Adrenal gland (tissue), 12 donors: ENCODE measurements around the gene WBP2. TPM values are rescaled to one million over a fixed set of nuclear protein-coding genes. Genes with fewer than 3 reads are reported as not detected.

ENCODE experiments used
- DNase-seq, 7 donors: peaks; one replicate each; pipeline ENCODE4 v3.0.0-alpha.2; 2019 to 2020
- H3K27ac ChIP-seq, 5 donors: fragments of 200-600 bp; sonication (generic) in 4 of 5; 1 replicate in 3 of 5; 2 replicates in 2 of 5; pipeline versions ENCODE4 v1.5.1 to v1.8.0; 2016 to 2020; ENCODE audit warnings: mild to moderate bottlenecking in 1 of 5
- H3K27me3 ChIP-seq: fragments of 200-600 bp; 2 replicates; pipeline ENCODE4 v1.8.0; 2021
- H3K36me3 ChIP-seq, 2 donors: fragments of 200-600 bp; replicated peaks in 1 of 2; 1 replicate in 1 of 2; 2 replicates in 1 of 2; pipeline versions ENCODE4 v1.5.1 to v1.8.0; 2018 to 2022
- H3K4me1 ChIP-seq, 2 donors: fragments of 200-600 bp; replicated peaks in 1 of 2; 1 replicate in 1 of 2; 2 replicates in 1 of 2; pipeline versions ENCODE4 v1.5.1 to v1.8.0; 2018 to 2021
- H3K4me3 ChIP-seq, 4 donors: fragments of 200-600 bp; sonication (generic) in 3 of 4; one replicate each; pipeline ENCODE4 v1.5.1; 2016 to 2018
- H3K9me3 ChIP-seq, 3 donors: fragments of 200-600 bp; sonication (generic) in 1 of 3; replicated peaks in 1 of 3; 1 replicate in 2 of 3; 2 replicates in 1 of 3; pipeline versions ENCODE4 v1.5.1 to v1.8.0; 2016 to 2021
- POLR2A ChIP-seq, 2 donors: fragments of 450-650 bp; IDR thresholded peaks; one replicate each; pipeline ENCODE4 v1.6.1; 2017; ENCODE audit warnings: antibody characterized with exemption in 2 of 2, mild to moderate bottlenecking in 2 of 2, moderate library complexity in 1 of 2
- WGBS, 4 donors: extraction: QIAGEN DNeasy Blood & Tissue Kit in 2 of 4; methylation state at CpG; one replicate each; pipeline versions ENCODE4 v1.1.5 to v1.1.7; 2013 to 2017; 5-methylcytosine and 5-hydroxymethylcytosine counted together
- intact Hi-C, 2 donors: fragments of 100-400 bp; cut with DNase I; formaldehyde crosslinking; loops; one replicate each; pipeline versions ENCODE4 v1.14.1 to v1.15.0; 2022 to 2023
- polyA plus RNA-seq, 3 donors: library from polyadenylated mRNA; stranded (reverse); fragments of 200-250 nt in 2 of 3; fragments of 350-450 nt in 1 of 3; fragmentation: Illumina TruSeq in 1 of 3; extraction: RNeasy Lipid Tissue Mini Kit (QIAGEN cat#74804) in 1 of 3; gene quantifications; one replicate each; pipeline ENCODE4 v1.2.3, GENCODE V29; 2013 to 2014
- total RNA-seq, 9 donors: library from RNA; depleted of rRNA in 4 of 9; stranded (reverse); fragments of >200 nt in 4 of 9; fragments of 120-200 nt in 1 of 9; fragmentation: NEBNext Ultra II Directional in 1 of 9; extraction: Animal tissue kit (Norgen Biotek cat#: 25700) in 1 of 9; gene quantifications; one replicate each; pipeline versions ENCODE4 v1.1.0 to v1.2.4, GENCODE V29; 2013 to 2023
- TF ChIP-seq, protein P1 (sequence below), 6 experiments: fragments of 450-650 bp in 4 of 6; fragments of 200-600 bp in 2 of 6; sonication (generic) in 1 of 6; IDR thresholded peaks; 1 replicate in 5 of 6; 2 replicates in 1 of 6; pipeline versions ENCODE4 v1.5.1 to v1.8.0; 2016 to 2021; ENCODE audit warnings: antibody characterized with exemption in 6 of 6, mild to moderate bottlenecking in 2 of 6, moderate library complexity in 1 of 6
- donor health status: healthy with polysubstance abuse.
- donor health status: Bipolar disorder and iron deficiency.
- donor health status: DM: yes; HTN: yes; CAD: no.
- donor health status: DM: no; HTN: no; CAD: no.
- donor health status: DM: no; HTN: no; CAD: no.
- donor health status: DM: yes; HTN: yes; CAD: no.

Gene WBP2
- total and polyA plus RNA-seq, 12 donors = 60.4 to 292 (median 223) TPM

DNA sequence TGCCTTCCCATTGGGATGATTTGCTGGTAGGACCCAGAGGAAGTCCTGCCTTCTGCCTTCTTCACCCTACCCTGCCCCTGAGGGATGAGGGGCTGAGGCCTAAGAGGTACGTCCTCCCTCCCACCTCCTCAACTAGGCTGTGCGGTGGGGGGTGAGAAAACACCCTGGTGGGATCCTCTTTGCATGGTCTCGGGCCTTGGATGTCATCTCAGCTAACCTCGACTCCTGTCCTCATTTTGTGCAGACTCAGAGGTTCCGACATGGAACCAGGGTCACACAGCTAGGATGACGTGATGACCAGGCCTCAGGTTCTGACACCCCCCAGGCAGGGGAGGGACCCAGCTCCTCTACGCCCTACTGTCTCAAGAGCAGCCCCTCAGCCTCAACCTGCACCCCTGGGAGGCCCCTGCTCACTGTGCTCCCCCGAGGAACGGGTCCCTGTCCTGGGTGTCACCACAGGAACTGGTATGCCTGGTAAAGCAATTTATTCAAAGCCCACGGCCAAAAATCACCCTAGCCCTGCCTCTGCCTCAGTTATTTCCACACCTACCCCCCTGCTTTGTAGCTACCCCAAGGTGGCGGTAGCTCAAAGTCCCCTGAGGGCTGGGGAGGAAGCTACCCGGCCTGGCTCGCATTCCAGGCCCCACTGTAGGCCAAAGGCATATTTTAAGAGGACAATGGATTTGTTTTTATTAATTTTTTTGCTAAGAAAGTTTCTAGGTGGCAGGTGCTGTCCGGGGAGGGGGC is 28.4 kb downstream of the WBP2 start:
- TF ChIP-seq POLR2A (IDR thresholded peaks at IDR 0.05) = no peak
- TF ChIP-seq, protein P1, sequence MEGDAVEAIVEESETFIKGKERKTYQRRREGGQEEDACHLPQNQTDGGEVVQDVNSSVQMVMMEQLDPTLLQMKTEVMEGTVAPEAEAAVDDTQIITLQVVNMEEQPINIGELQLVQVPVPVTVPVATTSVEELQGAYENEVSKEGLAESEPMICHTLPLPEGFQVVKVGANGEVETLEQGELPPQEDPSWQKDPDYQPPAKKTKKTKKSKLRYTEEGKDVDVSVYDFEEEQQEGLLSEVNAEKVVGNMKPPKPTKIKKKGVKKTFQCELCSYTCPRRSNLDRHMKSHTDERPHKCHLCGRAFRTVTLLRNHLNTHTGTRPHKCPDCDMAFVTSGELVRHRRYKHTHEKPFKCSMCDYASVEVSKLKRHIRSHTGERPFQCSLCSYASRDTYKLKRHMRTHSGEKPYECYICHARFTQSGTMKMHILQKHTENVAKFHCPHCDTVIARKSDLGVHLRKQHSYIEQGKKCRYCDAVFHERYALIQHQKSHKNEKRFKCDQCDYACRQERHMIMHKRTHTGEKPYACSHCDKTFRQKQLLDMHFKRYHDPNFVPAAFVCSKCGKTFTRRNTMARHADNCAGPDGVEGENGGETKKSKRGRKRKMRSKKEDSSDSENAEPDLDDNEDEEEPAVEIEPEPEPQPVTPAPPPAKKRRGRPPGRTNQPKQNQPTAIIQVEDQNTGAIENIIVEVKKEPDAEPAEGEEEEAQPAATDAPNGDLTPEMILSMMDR (IDR thresholded peaks at IDR 0.05) = no peak
- H3K27ac ChIP-seq = peak overlapping the region in 4 of 5 donors; percentile 45 to 84 (median 64)
- no peaks in the 10 kb centered on the region for H3K9me3 ChIP-seq
- H3K36me3 ChIP-seq = peaks cover 0 to 38% of the 10 kb centered on the region in 2 donors
- 68 to 77% (median 72%) methylated on average over 10 to 14 of the region's 14 CpGs for WGBS, 4 donors
- H3K4me1 ChIP-seq = peaks cover 13 to 17% of the 10 kb centered on the region in 2 donors
- no peaks in the 10 kb centered on the region for H3K27me3 ChIP-seq
- no peak overlapping the region for H3K4me3 ChIP-seq
- intact Hi-C loops = loop anchor here in 1 of 2 donors (5.0 to 10.0 kb wide), 2 partner anchors 34 to 62 kb away; partner anchors contain the start of gene GALK1
- DNase-seq = no peak

GRCh38 chr17:75825748-75826370 is 29.3 kb downstream of the WBP2 start:
- Histone ChIP-seq H3K27me3 (no peaks in the 10 kb centered on the region), H3K9me3 (no peaks in the 10 kb centered on the region), H3K4me1 (peaks cover 13 to 17% of the 10 kb centered on the region in 2 donors), H3K27ac (peak overlapping the region in 2 of 5 donors; percentile 49 to 70), H3K36me3 (peaks cover 0 to 45% of the 10 kb centered on the region in 2 donors), H3K4me3 (no peak overlapping the region)
- intact Hi-C loops = loop anchor here in 1 of 2 donors (5.0 to 10.0 kb wide), 2 partner anchors 34 to 61 kb away; partner anchors contain the start of gene GALK1
- DNase-seq = no peak
- WGBS, 4 donors = 79 to 92% (median 85%) methylated on average over 8 to 12 of the region's 12 CpGs
- no peak for TF ChIP-seq POLR2A (IDR thresholded peaks at IDR 0.05)
- TF ChIP-seq, protein P1 (IDR thresholded peaks at IDR 0.05) = no peak

DNA sequence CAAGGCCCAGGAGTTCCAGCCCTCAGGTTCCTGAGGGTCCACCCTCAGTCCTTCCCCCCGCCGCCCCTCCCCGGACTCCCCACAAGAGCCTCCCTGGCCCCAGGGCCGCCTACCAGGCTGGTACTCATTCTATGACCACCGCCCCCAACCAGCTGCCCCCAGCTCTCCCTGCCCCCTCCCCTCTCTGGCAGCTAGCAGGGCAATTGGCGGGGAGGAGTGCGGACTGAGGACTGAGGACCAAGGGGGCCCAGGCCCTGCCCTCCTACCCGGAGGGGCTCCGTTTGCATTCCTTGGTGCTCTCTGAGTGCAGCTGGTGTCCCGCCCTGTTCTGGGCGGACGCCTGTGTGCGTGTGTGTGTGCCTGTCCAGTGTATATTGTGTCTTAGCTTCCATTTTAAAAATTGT is 30.0 kb downstream of the WBP2 start:
- Histone ChIP-seq H3K4me1 (peaks cover 13 to 17% of the 10 kb centered on the region in 2 donors), H3K9me3 (no peaks in the 10 kb centered on the region), H3K4me3 (no peak overlapping the region), H3K27me3 (no peaks in the 10 kb centered on the region), H3K27ac (peak overlapping the region in 2 of 5 donors; percentile 49 to 70), H3K36me3 (peaks cover 0 to 47% of the 10 kb centered on the region in 2 donors)
- intact Hi-C loops = loop anchor here in 1 of 2 donors (5.0 to 10.0 kb wide), 2 partner anchors 33 to 60 kb away; partner anchors contain the start of gene GALK1
- 86 to 94% (median 88%) methylated on average over 11 to 13 of the region's 13 CpGs; no CpG with 5 or more reads in 1 of the 4 donors for WGBS, 4 donors
- no peak for DNase-seq
- TF ChIP-seq, protein P1 (IDR thresholded peaks at IDR 0.05) = no peak
- no peak for TF ChIP-seq POLR2A (IDR thresholded peaks at IDR 0.05)

DNA sequence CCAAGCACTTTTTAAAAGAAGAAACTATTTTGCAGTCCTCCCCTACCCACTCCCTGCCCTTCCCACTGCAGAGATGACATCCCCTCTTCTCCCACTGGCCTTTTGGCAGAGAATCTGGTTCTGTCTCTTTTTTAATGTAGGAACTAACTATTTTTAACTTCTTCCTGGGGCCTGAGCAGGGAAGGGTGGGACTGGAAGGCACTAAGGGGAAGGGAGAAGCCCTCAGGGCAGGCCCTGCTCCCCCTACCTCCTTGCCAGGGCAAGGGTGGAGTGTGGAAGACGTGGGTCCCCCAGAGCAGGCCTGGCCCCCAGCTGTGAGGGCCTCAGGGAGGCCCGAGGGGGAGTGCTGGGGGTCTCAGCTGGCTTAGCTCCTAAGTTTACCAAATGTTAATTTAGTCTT is 30.5 kb downstream of the WBP2 start:
- no peaks in the 10 kb centered on the region for H3K27me3 ChIP-seq
- intact Hi-C loops = loop anchor here in 1 of 2 donors (5.0 to 10.0 kb wide), 2 partner anchors 32 to 60 kb away; partner anchors contain the start of gene GALK1
- peaks cover 0 to 52% of the 10 kb centered on the region in 2 donors for H3K36me3 ChIP-seq
- peaks cover 13 to 17% of the 10 kb centered on the region in 2 donors for H3K4me1 ChIP-seq
- no peak for TF ChIP-seq POLR2A (IDR thresholded peaks at IDR 0.05)
- TF ChIP-seq, protein P1 (IDR thresholded peaks at IDR 0.05) = no peak
- no peaks in the 10 kb centered on the region for H3K9me3 ChIP-seq
- no peak for DNase-seq
- H3K27ac ChIP-seq = peak overlapping the region in 2 of 5 donors; percentile 49 to 70
- WGBS, 4 donors = 44 to 67% (median 57%) methylated on average over 1 to 2 of the region's 2 CpGs
- no peak overlapping the region for H3K4me3 ChIP-seq
